SIG-M5 treated with dmso at 0.1 percent for 504 hours (cell line): ENCODE data around the gene HS6ST1.

ENCODE experiments used
- DNase-seq: peaks from one replicate; lab custom pipeline; 2025; ENCODE audit not compliant: unreplicated experiment; lab: John Stamatoyannopoulos, UW

Gene HS6ST1

GRCh38 chr2:128284037-128284441 lies 34.6 kb downstream of the HS6ST1 start:
- DNase-seq = no peak

GRCh38 chr2:128282976-128283810 lies 35.5 kb downstream of the HS6ST1 start:
- no peak for DNase-seq

GRCh38 chr2:128282246-128282975 lies 36.3 kb downstream of the HS6ST1 start:
- DNase-seq = no peak

GRCh38 chr2:128281852-128282245 lies 36.8 kb downstream of the HS6ST1 start:
- no peak for DNase-seq

GRCh38 chr2:128280901-128281321 lies 37.8 kb downstream of the HS6ST1 start:
- DNase-seq = no peak

- DNase-seq = no peak
Measured at GRCh38 chr2:128280158-128280871, 38.4 kb downstream of the HS6ST1 start.

- DNase-seq = no peak
Measured at GRCh38 chr2:128279786-128280157, 38.9 kb downstream of the HS6ST1 start.

GRCh38 chr2:128279009-128279408 lies 39.7 kb downstream of the HS6ST1 start:
- no peak for DNase-seq

- DNase-seq = no peak
Measured at GRCh38 chr2:128277961-128278681, 40.5 kb downstream of the HS6ST1 start.

GRCh38 chr2:128276878-128277675 lies 41.6 kb downstream of the HS6ST1 start:
- no peak for DNase-seq

GRCh38 chr2:128275498-128276045 lies 43.1 kb downstream of the HS6ST1 start:
- peak; percentile 16 for DNase-seq

GRCh38 chr2:128274218-128274617 lies 44.5 kb downstream of the HS6ST1 start:
- DNase-seq = no peak

- DNase-seq = no peak
Measured at GRCh38 chr2:128273469-128274081, 45.1 kb downstream of the HS6ST1 start.

- DNase-seq = no peak
Measured at GRCh38 chr2:128272601-128273468, 45.8 kb downstream of the HS6ST1 start.

GRCh38 chr2:128271911-128272600 lies 46.6 kb downstream of the HS6ST1 start:
- DNase-seq = no peak

GRCh38 chr2:128271597-128271910 lies 47.1 kb downstream of the HS6ST1 start:
- DNase-seq = no peak

GRCh38 chr2:128270672-128271596 lies 47.7 kb downstream of the HS6ST1 start:
- DNase-seq = no peak
